GM18505 (cell line): ENCODE results near the gene HECW1.
"Not testable (repeated sequence)": the region's sequence is repeated elsewhere in the genome, so short reads cannot be mapped to it uniquely, and the experiment has no call there.

Experiments used
- ATAC-seq: cut with Tn5 transposase; IDR thresholded peaks from one replicate; pipeline ENCODE4 v1.9.1; 2021; ENCODE audit not compliant: unreplicated experiment
- POLR2A ChIP-seq: IDR thresholded peaks from 4 replicates; pipeline ENCODE4 v1.6.1; 2011; ENCODE audit warnings: borderline replicate concordance; ENCODE audit not compliant: insufficient read depth, insufficient read length; ENCODE audit errors: extremely low read depth

Gene HECW1

GRCh38 chr7:43484678-43485395, 372.4 kb downstream of the HECW1 start:
- TF ChIP-seq POLR2A: no peak
- ATAC-seq: no peak

GRCh38 chr7:43485580-43485979, 373.1 kb downstream of the HECW1 start:
- TF ChIP-seq POLR2A: no peak
- ATAC-seq: no peak

GRCh38 chr7:43486008-43486407, 373.6 kb downstream of the HECW1 start:
- ATAC-seq: not testable (repeated sequence)

GRCh38 chr7:43486634-43487033, 374.2 kb downstream of the HECW1 start:
- ATAC-seq: no peak
- TF ChIP-seq POLR2A: no peak

GRCh38 chr7:43487731-43488073, 375.3 kb downstream of the HECW1 start:
- TF ChIP-seq POLR2A: no peak
- ATAC-seq: no peak

GRCh38 chr7:43489257-43489656, 376.8 kb downstream of the HECW1 start:
- ATAC-seq: no peak
- TF ChIP-seq POLR2A: no peak

- no peak for ATAC-seq
- no peak for TF ChIP-seq POLR2A
These were observed 377.6 kb downstream of the HECW1 start for GRCh38 chr7:43490016-43490415.

- no peak for ATAC-seq
- no peak for TF ChIP-seq POLR2A
These were observed 378.7 kb downstream of the HECW1 start for GRCh38 chr7:43491123-43491522.

GRCh38 chr7:43491984-43492383, 379.5 kb downstream of the HECW1 start:
- no peak for ATAC-seq
- TF ChIP-seq POLR2A: no peak

GRCh38 chr7:43492896-43493295, 380.4 kb downstream of the HECW1 start:
- no peak for ATAC-seq
- no peak for TF ChIP-seq POLR2A

GRCh38 chr7:43495572-43495971, 383.1 kb downstream of the HECW1 start:
- TF ChIP-seq POLR2A: no peak
- ATAC-seq: no peak

- ATAC-seq: no peak
- no peak for TF ChIP-seq POLR2A
These were observed 384.1 kb downstream of the HECW1 start for GRCh38 chr7:43496596-43496995.

- no peak for TF ChIP-seq POLR2A
- ATAC-seq: no peak
These were observed 389.4 kb downstream of the HECW1 start for GRCh38 chr7:43501870-43502269.

- ATAC-seq: no peak
- TF ChIP-seq POLR2A: no peak
These were observed 390.5 kb downstream of the HECW1 start for GRCh38 chr7:43502941-43503340.

GRCh38 chr7:43505412-43505811, 393.0 kb downstream of the HECW1 start:
- ATAC-seq: no peak
- TF ChIP-seq POLR2A: no peak
